Thyroid gland (tissue), 4 donors: ENCODE measurements around the gene ULK4. TPM values are rescaled to one million over a fixed set of nuclear protein-coding genes. Genes with fewer than 3 reads are reported as not detected.

ENCODE experiments used
- DNase-seq, 2 donors: peaks; one replicate each; pipeline ENCODE4 v3.0.0-alpha.2; 2019
- H3K27ac ChIP-seq, 3 donors: fragments of 200-600 bp; sonication (generic); 1 replicate in 2 of 3; 2 replicates in 1 of 3; pipeline ENCODE4 v1.5.1; 2016 to 2019; ENCODE audit warnings: mild to moderate bottlenecking in 1 of 3, moderate library complexity in 1 of 3
- H3K27me3 ChIP-seq: fragments of 200-600 bp; sonication (generic); one replicate; pipeline ENCODE4 v1.5.1; 2019
- H3K36me3 ChIP-seq, 2 donors: fragments of 200-600 bp; sonication (generic); one replicate each; pipeline ENCODE4 v1.5.1; 2016 to 2019
- H3K4me1 ChIP-seq, 2 donors: fragments of 200-600 bp; sonication (generic); one replicate each; pipeline ENCODE4 v1.5.1; 2017 to 2019
- H3K4me3 ChIP-seq, 3 donors: fragments of 200-600 bp; sonication (generic); replicated peaks in 1 of 3; 1 replicate in 2 of 3; 2 replicates in 1 of 3; pipeline ENCODE4 v1.5.1; 2016; ENCODE audit warnings: mild to moderate bottlenecking in 1 of 3
- H3K9me3 ChIP-seq: fragments of 200-600 bp; sonication (generic); one replicate; pipeline ENCODE4 v1.5.1; 2017
- POLR2A ChIP-seq, 2 donors: fragments of 450-650 bp; IDR thresholded peaks; one replicate each; pipeline ENCODE4 v1.6.1; 2017; ENCODE audit warnings: antibody characterized with exemption in 2 of 2, mild to moderate bottlenecking in 2 of 2, moderate library complexity in 1 of 2
- WGBS, 2 donors: methylation state at CpG; one replicate each; pipeline ENCODE4 v1.1.5; 2017; 5-methylcytosine and 5-hydroxymethylcytosine counted together
- intact Hi-C: fragments of 100-400 bp; cut with DNase I; formaldehyde crosslinking; loops from one replicate; pipeline ENCODE4 v1.15.1; 2023
- total RNA-seq, 4 donors: library from RNA; depleted of rRNA; stranded (reverse); fragments of >200 nt; gene quantifications; one replicate each; pipeline ENCODE4 v1.2.3, GENCODE V29; 2016
- TF ChIP-seq, protein P1 (sequence below), 6 experiments: fragments of 200-600 bp in 3 of 6; fragments of 450-650 bp in 3 of 6; sonication (generic) in 3 of 6; IDR thresholded peaks; one replicate each; pipeline ENCODE4 v1.5.1; 2016 to 2019; ENCODE audit warnings: antibody characterized with exemption in 6 of 6, mild to moderate bottlenecking in 2 of 6, inconsistent platforms in 1 of 6, moderate library complexity in 1 of 6

The ULK4 gene
- total RNA-seq, 4 donors from 2014 or later, result 18.7 to 58.2 (median 43.3) TPM

DNA sequence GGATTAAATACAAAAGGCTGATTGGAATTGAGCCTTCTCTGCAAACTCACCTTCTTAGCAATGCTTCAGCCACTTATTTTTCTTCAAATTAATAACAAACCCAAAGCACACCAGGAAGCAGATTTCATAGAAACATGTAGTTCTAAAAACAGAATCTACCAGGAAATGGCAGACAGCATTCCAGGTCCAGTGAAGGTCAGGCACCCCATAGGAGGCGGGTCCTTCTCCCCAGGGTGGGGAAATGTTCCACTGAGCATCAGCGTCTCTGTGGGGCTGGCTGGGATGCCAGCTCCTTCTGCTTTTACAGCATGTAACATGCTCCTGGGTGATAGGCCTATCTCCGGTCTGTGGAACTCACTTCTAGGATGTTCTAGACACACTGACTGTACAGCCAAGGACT, 713.4 kb downstream of the ULK4 start:
- DNase-seq, result no peak
- no peak for TF ChIP-seq POLR2A (IDR thresholded peaks at IDR 0.05)
- TF ChIP-seq, protein P1, sequence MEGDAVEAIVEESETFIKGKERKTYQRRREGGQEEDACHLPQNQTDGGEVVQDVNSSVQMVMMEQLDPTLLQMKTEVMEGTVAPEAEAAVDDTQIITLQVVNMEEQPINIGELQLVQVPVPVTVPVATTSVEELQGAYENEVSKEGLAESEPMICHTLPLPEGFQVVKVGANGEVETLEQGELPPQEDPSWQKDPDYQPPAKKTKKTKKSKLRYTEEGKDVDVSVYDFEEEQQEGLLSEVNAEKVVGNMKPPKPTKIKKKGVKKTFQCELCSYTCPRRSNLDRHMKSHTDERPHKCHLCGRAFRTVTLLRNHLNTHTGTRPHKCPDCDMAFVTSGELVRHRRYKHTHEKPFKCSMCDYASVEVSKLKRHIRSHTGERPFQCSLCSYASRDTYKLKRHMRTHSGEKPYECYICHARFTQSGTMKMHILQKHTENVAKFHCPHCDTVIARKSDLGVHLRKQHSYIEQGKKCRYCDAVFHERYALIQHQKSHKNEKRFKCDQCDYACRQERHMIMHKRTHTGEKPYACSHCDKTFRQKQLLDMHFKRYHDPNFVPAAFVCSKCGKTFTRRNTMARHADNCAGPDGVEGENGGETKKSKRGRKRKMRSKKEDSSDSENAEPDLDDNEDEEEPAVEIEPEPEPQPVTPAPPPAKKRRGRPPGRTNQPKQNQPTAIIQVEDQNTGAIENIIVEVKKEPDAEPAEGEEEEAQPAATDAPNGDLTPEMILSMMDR (IDR thresholded peaks at IDR 0.05), result no peak
- H3K27ac ChIP-seq, result no peak overlapping the region
- H3K27me3 ChIP-seq, result no peaks in the 10 kb centered on the region
- H3K36me3 ChIP-seq, result no peaks in the 10 kb centered on the region
- WGBS, 2 donors, result 76 to 94% methylated on average over 3 of the region's 3 CpGs
- H3K4me1 ChIP-seq, result peaks cover 0 to 26% of the 10 kb centered on the region in 2 donors
- intact Hi-C loops, result no loop called here
- no peaks in the 10 kb centered on the region for H3K9me3 ChIP-seq
- no peak overlapping the region for H3K4me3 ChIP-seq

DNA sequence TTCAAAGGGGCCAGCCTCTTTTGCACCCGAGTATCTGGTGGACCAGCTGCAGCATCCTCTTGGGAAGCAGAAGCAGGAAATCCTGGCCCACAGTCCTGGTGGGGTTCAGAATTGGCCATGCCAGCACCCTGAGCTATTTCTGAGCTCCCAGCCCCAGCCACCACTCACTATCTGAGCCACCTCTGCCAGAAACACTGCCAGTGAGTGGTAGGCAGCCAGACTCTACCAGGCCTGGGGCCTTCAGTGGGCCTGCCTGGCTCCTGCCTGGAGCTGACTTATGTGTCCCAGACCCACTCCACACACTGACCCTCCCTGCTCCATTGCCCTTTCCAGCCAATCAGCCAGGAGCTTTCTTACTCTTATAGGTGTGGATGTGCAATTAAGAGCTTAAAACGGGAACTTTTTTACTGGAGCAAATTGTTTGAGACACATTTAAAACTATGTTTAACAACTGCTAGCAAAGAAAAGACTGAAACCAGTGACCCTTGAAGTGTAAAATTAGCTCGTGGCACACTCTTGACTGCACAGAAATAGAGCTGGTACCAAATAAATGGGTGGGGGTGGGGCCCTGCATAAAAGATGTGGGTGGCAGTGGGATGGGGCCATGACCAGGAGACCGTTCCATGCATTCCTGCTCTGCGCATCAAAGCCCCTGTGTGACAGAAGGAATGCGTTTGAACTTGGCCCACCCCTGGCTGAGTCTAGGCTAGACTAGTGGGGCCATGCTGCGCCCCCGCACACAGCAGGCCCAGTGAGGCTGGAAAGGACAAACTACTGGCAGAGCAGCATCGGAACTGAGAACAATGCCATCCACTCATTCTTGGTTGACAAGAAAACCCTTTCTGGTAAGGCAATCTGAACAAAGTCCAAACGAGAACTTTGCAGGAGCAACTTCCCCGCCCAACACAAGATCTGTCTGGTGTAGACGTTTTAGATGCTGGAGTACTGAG, 714.6 kb downstream of the ULK4 start:
- intact Hi-C loops, result no loop called here
- no peak overlapping the region for H3K27ac ChIP-seq

DNA sequence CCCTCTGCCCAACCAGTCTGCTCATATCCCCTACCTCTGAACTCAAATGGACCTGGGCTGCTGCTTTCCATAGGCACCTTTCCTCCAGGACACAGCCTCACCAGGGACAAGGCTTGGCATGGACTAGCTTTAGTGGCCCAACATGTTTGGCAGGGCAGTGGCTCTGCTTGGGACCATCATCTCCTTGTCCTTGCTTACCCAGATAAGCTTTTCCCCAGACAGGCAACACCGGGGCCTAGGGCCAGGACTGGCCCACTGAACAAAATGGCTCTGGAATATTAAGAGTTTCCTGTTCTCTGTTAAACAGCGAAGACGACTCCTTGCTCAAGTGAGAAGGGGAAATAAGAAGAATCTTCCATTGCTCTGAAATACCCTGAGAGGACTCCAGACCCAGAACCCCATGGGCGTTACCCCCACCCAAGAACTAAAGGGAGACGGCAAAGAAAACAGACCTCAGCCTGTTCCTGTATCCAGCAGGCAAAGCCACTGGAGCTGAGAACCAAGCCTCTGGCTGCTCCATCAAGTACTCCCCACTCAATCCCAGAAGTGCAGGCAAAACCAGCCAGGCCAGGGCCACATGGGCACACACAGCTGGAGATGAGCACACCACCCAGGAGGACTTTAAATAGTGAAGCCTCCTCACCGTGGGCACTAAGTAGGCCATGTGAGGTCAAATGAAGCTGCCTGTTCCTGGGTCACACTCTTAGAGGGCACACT, 717.1 kb downstream of the ULK4 start:
- no peaks in the 10 kb centered on the region for H3K36me3 ChIP-seq
- TF ChIP-seq, protein P1 (IDR thresholded peaks at IDR 0.05), result no peak
- TF ChIP-seq POLR2A (IDR thresholded peaks at IDR 0.05), result no peak
- WGBS, 2 donors, result 52 to 64% methylated on average over 6 of the region's 6 CpGs
- H3K4me3 ChIP-seq, result no peak overlapping the region
- DNase-seq, result peak; percentile 68 to 72
- intact Hi-C loops, result no loop called here
- H3K27ac ChIP-seq, result peak overlapping the region in 2 of 3 donors; percentile 10 to 49
- no peaks in the 10 kb centered on the region for H3K27me3 ChIP-seq
- no peaks in the 10 kb centered on the region for H3K9me3 ChIP-seq
- H3K4me1 ChIP-seq, result peaks cover 0 to 26% of the 10 kb centered on the region in 2 donors

More for the DNA sequence above, 714.6 kb downstream of the ULK4 start:
- H3K36me3 ChIP-seq, result no peaks in the 10 kb centered on the region
- TF ChIP-seq POLR2A (IDR thresholded peaks at IDR 0.05), result no peak
- TF ChIP-seq, protein P1 (IDR thresholded peaks at IDR 0.05), result no peak
- peak in 1 of 2 donors; percentile 30 for DNase-seq
- H3K4me1 ChIP-seq, result peaks cover 0 to 26% of the 10 kb centered on the region in 2 donors
- H3K27me3 ChIP-seq, result no peaks in the 10 kb centered on the region
- H3K4me3 ChIP-seq, result no peak overlapping the region
- 75 to 82% methylated on average over 12 of the region's 12 CpGs for WGBS, 2 donors
- no peaks in the 10 kb centered on the region for H3K9me3 ChIP-seq

DNA sequence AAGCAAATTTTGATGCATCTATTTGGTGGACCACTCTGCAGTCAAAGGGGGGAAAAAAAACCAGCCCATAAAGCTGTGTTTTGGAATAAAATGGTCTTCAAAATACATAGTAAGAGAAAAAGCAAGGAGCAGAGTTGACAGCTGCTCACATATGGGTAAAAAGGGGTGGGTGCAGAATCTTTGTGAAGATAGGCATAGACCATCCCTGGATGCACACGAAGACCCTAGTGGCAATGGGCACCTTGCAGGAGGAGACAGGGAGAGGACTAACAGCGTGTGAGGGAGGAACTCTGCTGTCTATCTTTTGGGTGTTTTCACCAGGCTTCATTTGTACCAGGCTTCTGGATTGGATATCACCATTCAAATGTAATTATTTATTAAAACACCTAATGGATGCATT, 718.7 kb downstream of the ULK4 start:
- 60 to 98% methylated on average over 2 of the region's 2 CpGs for WGBS, 2 donors
- peaks cover 10 to 14% of the 10 kb centered on the region in 2 donors for H3K36me3 ChIP-seq

More for the DNA sequence above, 718.7 kb downstream of the ULK4 start:
- H3K27me3 ChIP-seq, result no peaks in the 10 kb centered on the region
- no peak for DNase-seq
- H3K9me3 ChIP-seq, result no peaks in the 10 kb centered on the region
- intact Hi-C loops, result no loop called here
- H3K4me1 ChIP-seq, result peaks cover 0 to 24% of the 10 kb centered on the region in 2 donors
- no peak for TF ChIP-seq POLR2A (IDR thresholded peaks at IDR 0.05)
- TF ChIP-seq, protein P1 (IDR thresholded peaks at IDR 0.05), result no peak
- H3K27ac ChIP-seq, result no peak overlapping the region
- H3K4me3 ChIP-seq, result no peak overlapping the region
